NCI-H69 (cell line): ENCODE results near the gene MYH9.
"Not testable (repeated sequence)": the region's sequence is repeated elsewhere in the genome, so short reads cannot be mapped to it uniquely, and the experiment has no call there.

Experiments
- DNase-seq: peaks from one replicate; lab custom pipeline; 2025; lab: John Stamatoyannopoulos, UW

The MYH9 gene

GRCh38 chr22:36291831-36292740, 95.7 kb downstream of the MYH9 start:
- DNase-seq, result no peak

- not testable (repeated sequence) for DNase-seq
These were observed 97.2 kb downstream of the MYH9 start for GRCh38 chr22:36290391-36291075.

GRCh38 chr22:36289948-36290371, 97.8 kb downstream of the MYH9 start:
- not testable (repeated sequence) for DNase-seq

GRCh38 chr22:36289406-36289870, 98.3 kb downstream of the MYH9 start:
- no peak for DNase-seq

DNA sequence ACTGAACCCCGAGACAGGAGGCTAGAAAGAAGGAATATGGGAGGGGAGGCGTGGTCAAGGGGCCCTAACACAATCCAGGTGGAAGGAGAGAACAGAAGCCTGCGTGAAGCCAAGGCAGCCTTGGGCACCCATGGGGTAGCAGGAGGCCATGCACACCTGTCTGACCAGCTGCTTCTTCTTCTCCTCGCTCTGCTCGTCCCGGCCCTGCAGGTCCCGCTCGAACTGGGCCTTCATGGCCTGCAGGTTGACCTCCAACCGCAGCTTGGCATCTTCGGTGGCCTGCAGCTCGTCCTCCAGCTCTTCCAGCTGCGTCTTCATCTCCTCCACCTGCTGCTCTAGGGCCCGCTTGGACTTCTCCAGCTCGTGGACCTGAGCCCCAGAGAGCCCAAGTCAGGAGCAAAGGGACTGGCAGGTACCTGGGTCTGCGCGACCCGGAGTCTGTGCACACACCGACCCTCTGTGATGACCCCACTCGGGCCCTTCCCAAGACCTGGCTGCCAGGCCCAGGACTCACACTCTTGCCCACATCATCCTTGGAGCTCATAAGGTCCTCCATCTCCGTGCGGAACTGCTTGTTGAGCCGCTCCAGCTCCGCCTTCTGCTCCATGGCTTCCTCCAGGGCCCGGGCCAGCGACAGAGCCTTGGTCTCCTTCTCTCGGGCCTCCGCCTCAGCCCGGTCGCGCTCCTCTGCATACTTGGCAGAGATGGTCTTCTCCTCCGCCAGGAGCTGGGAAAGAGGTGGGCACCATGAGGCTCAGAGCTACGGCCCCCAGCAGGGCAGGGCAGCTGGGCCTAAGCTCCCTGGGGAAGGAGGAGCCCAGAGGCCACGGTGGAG, 99.0 kb downstream of the MYH9 start:
- no peak for DNase-seq

DNA sequence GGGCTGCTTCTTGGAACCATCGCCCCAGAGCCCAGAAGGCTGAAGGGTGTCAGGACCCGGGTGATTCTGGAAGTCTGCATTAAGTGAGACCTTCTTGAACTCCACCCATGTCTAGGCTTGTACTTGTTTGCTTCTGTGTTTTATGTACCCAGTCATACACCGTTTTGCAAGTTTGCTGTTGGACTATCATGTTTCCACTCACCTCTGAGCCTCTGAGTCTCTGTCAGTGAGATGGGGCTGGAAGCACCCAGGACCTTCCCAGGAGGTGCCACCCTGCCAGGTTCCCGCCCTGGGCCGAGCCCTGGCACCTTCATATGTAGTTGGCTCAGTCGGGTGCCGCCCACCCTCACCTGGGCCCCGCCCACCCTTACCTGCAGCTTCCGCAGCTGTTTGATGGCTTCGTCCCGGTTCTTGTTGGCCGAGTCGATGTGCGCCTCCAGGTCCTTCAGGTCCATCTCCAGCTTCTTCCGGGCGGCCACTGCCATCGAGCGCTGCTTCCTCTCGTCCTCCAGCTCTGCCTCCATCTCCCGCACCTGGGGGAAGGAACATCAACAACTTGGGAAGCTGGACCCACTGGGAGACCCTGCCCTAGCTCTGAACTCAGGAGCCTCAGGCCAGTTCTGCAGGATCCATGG, 99.8 kb downstream of the MYH9 start:
- DNase-seq, result no peak

GRCh38 chr22:36286096-36286957, 101.4 kb downstream of the MYH9 start:
- DNase-seq, result peak; percentile 83

DNA sequence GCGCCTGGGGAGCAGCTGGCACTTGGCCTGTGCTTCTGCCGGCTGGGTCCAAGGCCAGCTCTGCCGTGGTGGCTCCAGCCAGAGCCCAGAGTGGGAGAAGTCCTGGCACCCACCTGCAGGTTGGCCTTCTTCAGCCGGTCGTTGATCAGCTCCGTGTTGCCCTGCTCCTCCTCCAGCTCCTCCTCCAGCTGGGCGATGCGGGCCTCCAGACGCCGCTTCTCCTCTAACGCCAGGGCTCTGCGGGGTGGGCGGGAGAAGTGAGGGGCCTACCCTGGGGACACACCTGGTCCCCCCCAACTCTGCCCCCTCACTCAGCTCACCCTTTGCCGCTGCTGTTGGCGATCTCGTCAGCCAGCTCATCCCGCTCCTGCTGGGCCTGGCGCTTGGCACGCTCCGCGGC, 102.2 kb downstream of the MYH9 start:
- no peak for DNase-seq

- DNase-seq, result no peak
These were observed 102.8 kb downstream of the MYH9 start for GRCh38 chr22:36285017-36285416.

DNA sequence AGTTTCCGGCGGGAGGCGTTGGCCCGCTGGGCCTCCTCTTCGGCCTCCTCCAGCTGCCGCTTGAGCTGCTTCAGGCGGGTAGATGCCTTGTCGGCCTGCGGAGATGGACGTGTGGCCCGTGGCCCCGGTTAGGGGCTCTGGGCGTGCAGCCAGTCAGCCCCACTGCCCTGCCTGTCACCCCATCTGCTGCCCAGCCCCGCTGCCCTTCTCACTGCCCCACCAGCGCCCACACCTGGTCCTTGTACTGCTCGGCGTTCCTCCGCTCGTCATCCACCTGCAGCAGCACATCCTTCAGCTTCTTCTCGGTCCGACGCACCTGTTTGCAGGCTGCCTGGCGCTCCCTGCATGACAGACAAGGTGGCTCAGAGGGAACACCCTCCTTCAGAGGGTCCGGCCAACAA, 103.6 kb downstream of the MYH9 start:
- no peak for DNase-seq

DNA sequence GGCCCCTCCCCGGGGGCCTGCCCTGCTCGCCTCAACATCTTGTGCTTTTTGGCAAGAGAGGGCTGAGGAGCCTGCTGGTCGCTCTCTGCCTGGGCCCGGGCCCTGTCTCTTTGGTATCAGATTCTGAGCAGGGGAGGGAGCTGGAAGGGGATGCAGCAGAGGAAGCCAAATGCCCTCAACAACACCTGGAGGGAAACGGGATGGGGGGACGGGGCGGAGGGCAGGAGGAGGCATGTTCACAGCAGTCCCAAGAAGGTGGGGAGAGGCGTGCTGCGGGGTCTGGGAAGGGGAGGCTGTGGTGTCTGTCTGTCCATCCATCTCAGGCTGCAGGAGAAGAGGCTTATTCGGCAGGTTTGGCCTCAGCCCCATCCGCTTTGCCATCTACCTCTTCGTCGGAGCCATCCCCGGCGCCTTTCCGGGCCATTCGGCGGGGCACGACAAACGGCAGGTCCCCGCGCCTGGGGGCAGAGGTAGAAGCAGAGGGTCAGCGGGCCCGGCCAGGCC, 105.4 kb downstream of the MYH9 start:
- DNase-seq, result no peak

DNA sequence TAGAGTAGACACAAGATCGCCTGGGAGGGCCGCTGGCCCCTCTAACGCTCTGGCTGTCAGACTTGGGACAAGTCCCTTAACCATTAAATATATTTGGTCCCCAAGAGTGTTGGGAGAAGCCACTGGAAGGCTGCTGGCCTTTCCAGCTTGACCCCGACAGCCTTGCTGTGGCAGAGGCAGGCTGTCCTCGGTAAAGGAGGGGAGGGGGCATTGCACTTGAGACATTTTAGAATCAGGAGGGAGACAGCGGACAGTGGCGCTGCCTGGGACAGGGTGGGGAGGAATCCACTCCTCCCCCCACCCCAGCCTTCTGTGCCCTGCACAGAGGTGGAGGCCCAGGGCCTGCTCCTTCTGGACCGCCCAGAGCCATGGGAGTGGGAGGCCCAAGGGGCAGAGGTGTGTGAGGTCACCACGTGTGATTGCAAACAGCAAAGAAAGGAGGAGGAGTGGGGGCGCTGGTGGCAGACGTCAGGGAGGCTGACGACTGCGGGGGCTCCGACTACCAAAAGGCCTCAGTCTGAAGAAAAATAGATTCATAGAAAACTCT, 105.9 kb downstream of the MYH9 start:
- no peak for DNase-seq

GRCh38 chr22:36280379-36280778, 107.4 kb downstream of the MYH9 start:
- no peak for DNase-seq

GRCh38 chr22:36279219-36279666, 108.5 kb downstream of the MYH9 start:
- DNase-seq, result no peak

- peak; percentile 72 for DNase-seq
These were observed 110.1 kb downstream of the MYH9 start for GRCh38 chr22:36277482-36278291.

- DNase-seq, result no peak
These were observed 113.2 kb downstream of the MYH9 start for GRCh38 chr22:36274531-36274930.

- not testable (repeated sequence) for DNase-seq
These were observed 115.8 kb downstream of the MYH9 start for GRCh38 chr22:36271951-36272350.

GRCh38 chr22:36271231-36271630, 116.5 kb downstream of the MYH9 start:
- DNase-seq, result not testable (repeated sequence)

DNA sequence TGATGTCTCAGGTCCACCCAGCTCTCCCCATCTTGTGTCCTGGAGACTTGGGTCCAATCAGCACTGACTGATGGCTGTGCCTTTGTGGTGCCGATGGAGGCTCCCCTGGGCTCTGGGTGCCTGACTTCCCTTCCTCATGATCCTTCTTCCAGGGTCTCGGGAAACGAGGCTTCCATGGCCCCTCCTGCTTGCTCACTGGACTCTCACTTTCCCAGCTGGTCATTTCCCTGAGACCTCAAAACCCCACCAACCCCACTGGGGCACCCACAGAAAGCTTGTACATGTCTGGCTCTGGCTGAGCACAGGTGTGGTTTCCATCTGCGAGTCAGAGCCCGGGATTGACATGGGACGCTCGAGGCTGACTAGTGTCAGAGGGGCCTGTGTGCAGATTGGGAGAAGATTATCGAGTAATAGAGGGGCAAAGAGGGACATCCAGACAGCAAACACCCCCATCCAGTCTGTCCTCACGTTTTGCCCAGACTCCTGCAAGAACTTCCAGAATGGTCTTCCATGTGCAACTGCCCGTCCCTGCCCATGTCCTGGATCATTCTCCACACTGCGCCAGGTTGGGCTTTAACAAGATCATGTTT, 119.8 kb downstream of the MYH9 start:
- no peak for DNase-seq
